K562 (cell line): Measurements from ENCODE around the gene CELA3B. TPM values are rescaled to one million over a fixed set of nuclear protein-coding genes. Genes with fewer than 3 reads are reported as not detected.
A peak's percentile ranks its signal among the peaks of the same experiment; 100 is the strongest.

ENCODE experiments used
- CCAR2 ChIP-seq: fragments of 200-400 bp; formaldehyde crosslinking; IDR thresholded peaks from 2 replicates; pipeline ENCODE4 v1.6.1; 2017; ENCODE audit warnings: mild to moderate bottlenecking, low read depth, low read length
- FUS ChIP-seq: fragments of 200-400 bp; formaldehyde crosslinking; optimal IDR thresholded peaks from 2 replicates; pipeline ENCODE3; 2017; ENCODE audit warnings: low read depth, low read length
- HNRNPH1 ChIP-seq: fragments of 200-400 bp; formaldehyde crosslinking; optimal IDR thresholded peaks from 2 replicates; pipeline ENCODE3; 2017; ENCODE audit warnings: low read depth, mild to moderate bottlenecking, low read length, moderate library complexity
- KAT7 ChIP-seq: sonication (generic); formaldehyde crosslinking; IDR thresholded peaks from 2 replicates; pipeline ENCODE4 v1.8.0; 2022; ENCODE audit warnings: missing genetic modification reagents, mild to moderate bottlenecking, borderline replicate concordance
- MCM3 ChIP-seq: fragments of 450-650 bp; IDR thresholded peaks from 2 replicates; pipeline ENCODE4 v1.6.1; 2016
- NR2C1 ChIP-seq, 2 experiments: fragments of 450-650 bp; IDR thresholded peaks; 2 replicates each; pipeline ENCODE4 v1.6.1; 2017; ENCODE audit warnings: mild to moderate bottlenecking in 2 of 2, antibody characterized with exemption in 1 of 2, inconsistent platforms in 1 of 2, missing compliant biosample characterization in 1 of 2, missing genetic modification characterization in 1 of 2
- PHF8 ChIP-seq: fragments of 200-600 bp; sonication (generic); IDR thresholded peaks from 2 replicates; pipeline ENCODE4 v1.6.1; 2012; ENCODE audit warnings: mixed run types, mild to moderate bottlenecking, inconsistent platforms, low read length, moderate library complexity, borderline replicate concordance
- PRMT5 ChIP-seq: sonication (generic); formaldehyde crosslinking; IDR thresholded peaks from 2 replicates; pipeline ENCODE4 v1.5.0; 2020; ENCODE audit warnings: missing genetic modification reagents
- PRPF4 ChIP-seq: fragments of 200-400 bp; formaldehyde crosslinking; IDR thresholded peaks from one replicate; pipeline ENCODE4 v1.6.1; 2017; ENCODE audit warnings: low read length, low read depth, mild to moderate bottlenecking; ENCODE audit not compliant: insufficient read depth, poor library complexity, severe bottlenecking
- RBM25 ChIP-seq: fragments of 200-400 bp; formaldehyde crosslinking; IDR thresholded peaks from 2 replicates; pipeline ENCODE4 v1.6.1; 2018; ENCODE audit warnings: low read length, low read depth, moderate library complexity; ENCODE audit not compliant: severe bottlenecking
- RFX5 ChIP-seq: IDR thresholded peaks from 2 replicates; pipeline ENCODE4 v1.6.1; 2011; ENCODE audit warnings: low read depth, mild to moderate bottlenecking, improper control_type of control experiment, low read length
- SAP30 ChIP-seq: fragments of 200-600 bp; sonication (generic); IDR thresholded peaks from 2 replicates; pipeline ENCODE4 v1.6.1; 2012; ENCODE audit warnings: borderline replicate concordance, low read depth, mild to moderate bottlenecking, moderate library complexity, low read length, control low read depth, inconsistent platforms; ENCODE audit not compliant: insufficient read depth, poor library complexity, severe bottlenecking
- SMAD4 ChIP-seq: fragments of 250-450 bp; sonication (Bioruptor Pico); conservative IDR thresholded peaks from 2 replicates; pipeline ENCODE4 v1.8.0; 2021; ENCODE audit warnings: inconsistent platforms, mild to moderate bottlenecking, moderate library complexity
- SREBF2 ChIP-seq: sonication (generic); formaldehyde crosslinking; IDR thresholded peaks from 2 replicates; pipeline ENCODE4 v1.4.0; 2020; ENCODE audit warnings: mild to moderate bottlenecking, missing genetic modification reagents
- ZNF41 ChIP-seq: fragments of 250-450 bp; sonication (Bioruptor Pico); conservative IDR thresholded peaks from 2 replicates; pipeline ENCODE4 v1.4.0; 2020; ENCODE audit warnings: mild to moderate bottlenecking
- ZNF764 ChIP-seq: fragments of 250-450 bp; sonication (Bioruptor Pico); IDR thresholded peaks from 2 replicates; pipeline ENCODE4 v1.4.0; 2020; ENCODE audit warnings: low read depth, mild to moderate bottlenecking, moderate library complexity
- polyA plus RNA-seq, 8 experiments: library from polyadenylated mRNA; depleted of rRNA in 4 of 8; stranded (reverse) in 5 of 8; unstranded in 3 of 8; fragments of >200 nt; fragmentation: Nextera tagmentation in 2 of 8; fragmentation: Illumina TruSeq in 1 of 8; extraction: Ambion mirVana in 2 of 8; extraction: Trizol in 1 of 8; gene quantifications; 2 replicates each; pipeline versions ENCODE4 v1.2.1 to v1.2.3, GENCODE V29; 2011 to 2014; ENCODE audit warnings: inconsistent platforms in 1 of 8, missing spikeins in 1 of 8
- total RNA-seq, 7 experiments: library from RNA; depleted of rRNA in 6 of 7; stranded (reverse); fragments of >200 nt in 6 of 7; fragmentation: Illumina TruSeq in 2 of 7; extraction: Trizol in 2 of 7; gene quantifications; 2 replicates each; pipeline versions ENCODE4 v1.2.1 to v1.2.3, GENCODE V29; 2011 to 2021; ENCODE audit warnings: low replicate concordance in 1 of 7
- TF ChIP-seq, protein P1 (sequence below): sonication (generic); formaldehyde crosslinking; IDR thresholded peaks from 2 replicates; pipeline ENCODE4 v1.8.0; 2022; ENCODE audit warnings: missing genetic modification reagents, mild to moderate bottlenecking, borderline replicate concordance
- TF ChIP-seq, protein P2 (sequence below), 2 experiments: IDR thresholded peaks; 2 replicates each; pipeline ENCODE4 v1.6.1; 2011; ENCODE audit warnings: borderline replicate concordance in 1 of 2, control low read depth in 1 of 2, low read depth in 1 of 2, low read length in 1 of 2, mild to moderate bottlenecking in 1 of 2, mixed read lengths in 1 of 2, moderate library complexity in 1 of 2; ENCODE audit not compliant: insufficient read depth in 1 of 2, insufficient read length in 1 of 2, poor library complexity in 1 of 2, severe bottlenecking in 1 of 2; ENCODE audit errors: extremely low read depth in 1 of 2
- TF ChIP-seq, protein P3 (sequence below): IDR thresholded peaks from 2 replicates; pipeline ENCODE4 v1.6.1; 2016; ENCODE audit warnings: missing genetic modification characterization, missing compliant biosample characterization
- TF ChIP-seq, protein P4 (sequence below): fragments of 250-450 bp; sonication (Bioruptor Pico); IDR thresholded peaks from 2 replicates; pipeline ENCODE4 v1.5.0; 2021
- TF ChIP-seq, protein P5 (sequence below): sonication (generic); formaldehyde crosslinking; IDR thresholded peaks from 2 replicates; pipeline ENCODE4 v1.5.0; 2020; ENCODE audit warnings: missing genetic modification reagents

The CELA3B gene
- total and polyA plus RNA-seq, 9 of the 15 experiments (the other 6 are each of a cell fraction or from before 2014, with no cell fraction given): 3.1 TPM; not detected in 8

DNA sequence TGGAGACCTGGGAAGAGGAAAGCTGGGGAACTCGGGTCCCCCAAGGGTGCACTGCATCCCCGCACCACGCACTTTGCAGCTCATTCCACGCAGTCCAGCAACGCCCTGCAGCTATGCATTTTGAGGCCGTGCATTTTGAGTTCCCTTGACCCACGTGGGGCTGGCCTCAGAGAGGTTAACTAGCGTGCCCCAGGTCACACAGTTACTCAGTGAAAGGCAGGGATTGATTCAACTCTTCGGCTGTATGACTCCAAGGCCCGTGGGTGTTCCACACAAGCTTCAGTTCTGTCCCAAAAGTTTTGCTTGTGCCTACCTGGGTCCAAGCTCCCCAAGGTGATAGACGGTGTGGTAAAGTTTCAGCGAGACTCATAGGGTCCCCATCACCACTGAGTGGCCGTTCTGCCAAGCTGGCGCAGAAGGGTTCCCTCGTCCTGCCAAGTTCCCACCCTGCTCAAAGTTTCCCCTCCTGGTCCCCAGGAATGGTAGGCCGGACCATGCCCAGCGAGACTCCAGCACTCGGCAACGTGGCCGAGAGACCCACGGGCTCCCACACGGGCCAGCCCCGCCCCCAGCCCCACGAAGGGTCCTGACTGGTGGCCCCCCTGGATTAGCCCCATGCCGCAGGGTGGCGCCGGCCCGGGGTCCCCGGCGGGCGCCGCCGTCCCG is 40.3 kb upstream of the CELA3B start (continued):
- TF ChIP-seq ZNF41 (CRISPR knock-in tag): no peak
- TF ChIP-seq KAT7: 0 out of 2 replicates have a peak, but pooled peaks have one; percentile 72
- TF ChIP-seq PRMT5 (CRISPR knock-in tag): no peak
- no peak for TF ChIP-seq SREBF2
- TF ChIP-seq SAP30: peak; percentile 65
- TF ChIP-seq, protein P1, sequence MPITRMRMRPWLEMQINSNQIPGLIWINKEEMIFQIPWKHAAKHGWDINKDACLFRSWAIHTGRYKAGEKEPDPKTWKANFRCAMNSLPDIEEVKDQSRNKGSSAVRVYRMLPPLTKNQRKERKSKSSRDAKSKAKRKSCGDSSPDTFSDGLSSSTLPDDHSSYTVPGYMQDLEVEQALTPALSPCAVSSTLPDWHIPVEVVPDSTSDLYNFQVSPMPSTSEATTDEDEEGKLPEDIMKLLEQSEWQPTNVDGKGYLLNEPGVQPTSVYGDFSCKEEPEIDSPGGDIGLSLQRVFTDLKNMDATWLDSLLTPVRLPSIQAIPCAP (CRISPR knock-in tag): no peak
- no peak for TF ChIP-seq MCM3
- TF ChIP-seq HNRNPH1: no peak
- TF ChIP-seq, protein P2, sequence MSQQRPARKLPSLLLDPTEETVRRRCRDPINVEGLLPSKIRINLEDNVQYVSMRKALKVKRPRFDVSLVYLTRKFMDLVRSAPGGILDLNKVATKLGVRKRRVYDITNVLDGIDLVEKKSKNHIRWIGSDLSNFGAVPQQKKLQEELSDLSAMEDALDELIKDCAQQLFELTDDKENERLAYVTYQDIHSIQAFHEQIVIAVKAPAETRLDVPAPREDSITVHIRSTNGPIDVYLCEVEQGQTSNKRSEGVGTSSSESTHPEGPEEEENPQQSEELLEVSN (IDR thresholded peaks at IDR 0.05; ENCODE audit: borderline replicate concordance in 1 of 2, extremely low read depth in 1 of 2, insufficient read depth in 1 of 2, insufficient read length in 1 of 2, low read depth in 1 of 2, low read length in 1 of 2, poor library complexity in 1 of 2, severe bottlenecking in 1 of 2): peak in 1 of 2 experiments; percentile 39
- TF ChIP-seq SMAD4 (CRISPR knock-in tag): 0 out of 2 replicates have a peak, but pooled peaks have one; percentile 33
- TF ChIP-seq, protein P3, sequence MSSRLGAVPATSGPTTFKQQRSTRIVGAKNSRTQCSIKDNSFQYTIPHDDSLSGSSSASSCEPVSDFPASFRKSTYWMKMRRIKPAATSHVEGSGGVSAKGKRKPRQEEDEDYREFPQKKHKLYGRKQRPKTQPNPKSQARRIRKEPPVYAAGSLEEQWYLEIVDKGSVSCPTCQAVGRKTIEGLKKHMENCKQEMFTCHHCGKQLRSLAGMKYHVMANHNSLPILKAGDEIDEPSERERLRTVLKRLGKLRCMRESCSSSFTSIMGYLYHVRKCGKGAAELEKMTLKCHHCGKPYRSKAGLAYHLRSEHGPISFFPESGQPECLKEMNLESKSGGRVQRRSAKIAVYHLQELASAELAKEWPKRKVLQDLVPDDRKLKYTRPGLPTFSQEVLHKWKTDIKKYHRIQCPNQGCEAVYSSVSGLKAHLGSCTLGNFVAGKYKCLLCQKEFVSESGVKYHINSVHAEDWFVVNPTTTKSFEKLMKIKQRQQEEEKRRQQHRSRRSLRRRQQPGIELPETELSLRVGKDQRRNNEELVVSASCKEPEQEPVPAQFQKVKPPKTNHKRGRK: no peak
- TF ChIP-seq NR2C1 (IDR thresholded peaks at IDR 0.05): no peak
- peak; percentile 21; the same call in 1 of the 2 replicates for TF ChIP-seq NR2C1 (tag; IDR thresholded peaks at IDR 0.05)
- TF ChIP-seq, protein P4, sequence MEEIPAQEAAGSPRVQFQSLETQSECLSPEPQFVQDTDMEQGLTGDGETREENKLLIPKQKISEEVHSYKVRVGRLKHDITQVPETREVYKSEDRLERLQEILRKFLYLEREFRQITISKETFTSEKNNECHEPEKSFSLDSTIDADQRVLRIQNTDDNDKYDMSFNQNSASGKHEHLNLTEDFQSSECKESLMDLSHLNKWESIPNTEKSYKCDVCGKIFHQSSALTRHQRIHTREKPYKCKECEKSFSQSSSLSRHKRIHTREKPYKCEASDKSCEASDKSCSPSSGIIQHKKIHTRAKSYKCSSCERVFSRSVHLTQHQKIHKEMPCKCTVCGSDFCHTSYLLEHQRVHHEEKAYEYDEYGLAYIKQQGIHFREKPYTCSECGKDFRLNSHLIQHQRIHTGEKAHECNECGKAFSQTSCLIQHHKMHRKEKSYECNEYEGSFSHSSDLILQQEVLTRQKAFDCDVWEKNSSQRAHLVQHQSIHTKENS (CRISPR knock-in tag): no peak
- no peak for TF ChIP-seq PRPF4
- TF ChIP-seq ZNF764 (CRISPR knock-in tag): no peak
- TF ChIP-seq RFX5: no peak
- TF ChIP-seq PHF8: peak; percentile 1; the same call in 1 of the 2 replicates
- no peak for TF ChIP-seq FUS
- TF ChIP-seq CCAR2: no peak
- TF ChIP-seq, protein P5, sequence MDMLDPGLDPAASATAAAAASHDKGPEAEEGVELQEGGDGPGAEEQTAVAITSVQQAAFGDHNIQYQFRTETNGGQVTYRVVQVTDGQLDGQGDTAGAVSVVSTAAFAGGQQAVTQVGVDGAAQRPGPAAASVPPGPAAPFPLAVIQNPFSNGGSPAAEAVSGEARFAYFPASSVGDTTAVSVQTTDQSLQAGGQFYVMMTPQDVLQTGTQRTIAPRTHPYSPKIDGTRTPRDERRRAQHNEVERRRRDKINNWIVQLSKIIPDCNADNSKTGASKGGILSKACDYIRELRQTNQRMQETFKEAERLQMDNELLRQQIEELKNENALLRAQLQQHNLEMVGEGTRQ (CRISPR knock-in tag): peak; percentile 56
- peak; percentile 73 for TF ChIP-seq RBM25
